Naive B cell (primary cell): ENCODE measurements around the gene IRF4. TPM values are rescaled to one million over a fixed set of nuclear protein-coding genes. Genes with fewer than 3 reads are reported as not detected.

Experiments
- ATAC-seq, 2 donors: fragments of 150-1000 bp; cut with Tn5 transposase; 2 replicates each; pipeline ENCODE4 v1.10.0; 2021; ENCODE audit warnings: low read depth in 2 of 2, mild to moderate bottlenecking in 2 of 2, moderate library complexity in 2 of 2
- DNase-seq: peaks from one replicate; pipeline ENCODE4 v3.0.0; 2022
- H3K27ac Mint-ChIP-seq, 6 donors: one replicate each; pipeline ENCODE4 v1.8.0; 2020 to 2022; ENCODE audit warnings: mild to moderate bottlenecking in 6 of 6, mixed read lengths in 6 of 6, moderate library complexity in 5 of 6, inconsistent platforms in 2 of 6
- H3K27me3 Mint-ChIP-seq, 3 donors: one replicate each; pipeline ENCODE4 v1.8.0; 2021 to 2022; ENCODE audit warnings: mixed read lengths in 3 of 3, mild to moderate bottlenecking in 1 of 3
- H3K36me3 Mint-ChIP-seq, 2 donors: one replicate each; pipeline ENCODE4 v1.8.0; 2020 to 2022; ENCODE audit warnings: mixed read lengths in 2 of 2, inconsistent platforms in 1 of 2, mild to moderate bottlenecking in 1 of 2
- H3K4me1 Mint-ChIP-seq, 3 donors: one replicate each; pipeline ENCODE4 v1.8.0; 2020 to 2022; ENCODE audit warnings: mixed read lengths in 3 of 3, inconsistent platforms in 1 of 3, mild to moderate bottlenecking in 1 of 3, moderate library complexity in 1 of 3
- H3K4me3 Mint-ChIP-seq, 8 donors: one replicate each; pipeline ENCODE4 v1.8.0; 2020 to 2022; ENCODE audit warnings: mild to moderate bottlenecking in 8 of 8, mixed read lengths in 8 of 8, moderate library complexity in 8 of 8, inconsistent platforms in 2 of 8
- H3K9me3 Mint-ChIP-seq, 7 donors: one replicate each; pipeline ENCODE4 v1.8.0; 2020 to 2022; ENCODE audit warnings: mixed read lengths in 7 of 7, mild to moderate bottlenecking in 5 of 7, inconsistent platforms in 2 of 7, moderate library complexity in 1 of 7
- polyA plus RNA-seq, 6 donors: library from polyadenylated mRNA; unstranded; fragments of 300-500 nt; fragmentation: Illumina TruSeq; gene quantifications; one replicate each; pipeline ENCODE4 v1.2.3, GENCODE V29; 2021; ENCODE audit warnings: low read depth in 6 of 6

The IRF4 gene
- 10 to 100 TPM; 20.8 to 45.7 (median 34.9) TPM for polyA plus RNA-seq

GRCh38 chr6:391559-392440 lies at the start of gene IRF4:
TSS of gene IRF4 (plus strand) at chr6:391752. CDS start at chr6:393153, 1,401 bp downstream.
- peaks cover 0 to 2% (median 0%) of the 10 kb centered on the region in 7 donors for H3K9me3 Mint-ChIP-seq
- DNase-seq: peak; percentile 78
- peaks cover 4 to 5% (median 5%) of the 10 kb centered on the region in 3 donors for H3K27me3 Mint-ChIP-seq
- H3K4me3 Mint-ChIP-seq: peak within 1 kb of the TSS; percentile 89 to 100 (median 98)
- H3K27ac Mint-ChIP-seq: peak within 1 kb of the TSS; percentile 98 to 99 (median 98)
- ATAC-seq: peak; percentile 71 to 75
- peaks cover 12 to 21% of the 10 kb centered on the region in 2 donors for H3K36me3 Mint-ChIP-seq
- peaks cover 37 to 44% (median 39%) of the 10 kb centered on the region in 3 donors for H3K4me1 Mint-ChIP-seq

GRCh38 chr6:341914-342831 lies 49.4 kb upstream of the IRF4 start:
- ATAC-seq (no peak), DNase-seq (no peak)
- H3K4me1 Mint-ChIP-seq: peaks cover 56 to 97% (median 72%) of the 10 kb centered on the region in 3 donors
- H3K27ac Mint-ChIP-seq: peak overlapping the region in 3 of 6 donors; percentile 59 to 97 (median 85)
- H3K4me3 Mint-ChIP-seq: peak overlapping the region in 3 of 8 donors; percentile 83 to 88 (median 85)
- H3K9me3 Mint-ChIP-seq: peaks cover 0 to 6% (median 0%) of the 10 kb centered on the region in 7 donors
- no peaks in the 10 kb centered on the region for H3K27me3 Mint-ChIP-seq
- peaks cover 10 to 14% of the 10 kb centered on the region in 2 donors for H3K36me3 Mint-ChIP-seq

GRCh38 chr6:342832-343179 lies 48.7 kb upstream of the IRF4 start:
- peaks cover 0 to 6% (median 0%) of the 10 kb centered on the region in 7 donors for H3K9me3 Mint-ChIP-seq
- H3K4me1 Mint-ChIP-seq: peaks cover 58 to 97% (median 72%) of the 10 kb centered on the region in 3 donors
- no peak overlapping the region for H3K4me3 Mint-ChIP-seq
- H3K27ac Mint-ChIP-seq: no peak overlapping the region
- ATAC-seq (no peak), DNase-seq (no peak)
- peaks cover 17% of the 10 kb centered on the region in 2 donors for H3K36me3 Mint-ChIP-seq
- no peaks in the 10 kb centered on the region for H3K27me3 Mint-ChIP-seq

GRCh38 chr6:343226-343935 lies 48.2 kb upstream of the IRF4 start:
- H3K4me3 Mint-ChIP-seq: peak overlapping the region in 2 of 8 donors; percentile 22 to 39
- DNase-seq: no peak
- H3K9me3 Mint-ChIP-seq: peaks cover 0 to 6% (median 0%) of the 10 kb centered on the region in 7 donors
- H3K27me3 Mint-ChIP-seq: no peaks in the 10 kb centered on the region
- H3K4me1 Mint-ChIP-seq: peaks cover 59 to 97% (median 73%) of the 10 kb centered on the region in 3 donors
- ATAC-seq: no peak
- H3K27ac Mint-ChIP-seq: peak overlapping the region in 2 of 6 donors; percentile 63 to 91
- H3K36me3 Mint-ChIP-seq: peaks cover 18 to 22% of the 10 kb centered on the region in 2 donors

GRCh38 chr6:343960-344815 lies 47.4 kb upstream of the IRF4 start:
- Mint-ChIP-seq H3K36me3 (peaks cover 24 to 30% of the 10 kb centered on the region in 2 donors), H3K9me3 (peaks cover 0 to 6% (median 0%) of the 10 kb centered on the region in 7 donors), H3K4me3 (peak overlapping the region in 2 of 8 donors; percentile 27 to 39), H3K4me1 (peaks cover 61 to 96% (median 74%) of the 10 kb centered on the region in 3 donors), H3K27me3 (no peaks in the 10 kb centered on the region), H3K27ac (peak overlapping the region in 3 of 6 donors; percentile 24 to 91 (median 63))
- no peak for DNase-seq
- ATAC-seq: no peak

- ATAC-seq: no peak
- H3K27ac Mint-ChIP-seq: peak overlapping the region in 2 of 6 donors; percentile 24 to 91
- H3K4me1 Mint-ChIP-seq: peaks cover 60 to 96% (median 74%) of the 10 kb centered on the region in 3 donors
- no peak overlapping the region for H3K4me3 Mint-ChIP-seq
- DNase-seq: no peak
- no peaks in the 10 kb centered on the region for H3K27me3 Mint-ChIP-seq
- peaks cover 0 to 6% (median 0%) of the 10 kb centered on the region in 7 donors for H3K9me3 Mint-ChIP-seq
- H3K36me3 Mint-ChIP-seq: peaks cover 30 to 37% of the 10 kb centered on the region in 2 donors
Measured at GRCh38 chr6:344816-345340, 46.7 kb upstream of the IRF4 start.

GRCh38 chr6:345747-346385 lies 45.7 kb upstream of the IRF4 start:
- peaks cover 0 to 6% (median 0%) of the 10 kb centered on the region in 7 donors for H3K9me3 Mint-ChIP-seq
- peak overlapping the region in 1 of 8 donors; percentile 44 for H3K4me3 Mint-ChIP-seq
- no peaks in the 10 kb centered on the region for H3K27me3 Mint-ChIP-seq
- no peak for ATAC-seq
- H3K4me1 Mint-ChIP-seq: peaks cover 56 to 92% (median 68%) of the 10 kb centered on the region in 3 donors
- peak overlapping the region in 1 of 6 donors; percentile 50 for H3K27ac Mint-ChIP-seq
- no peak for DNase-seq
- H3K36me3 Mint-ChIP-seq: peaks cover 40 to 44% of the 10 kb centered on the region in 2 donors

- Mint-ChIP-seq H3K27ac (peak overlapping the region in 4 of 6 donors; percentile 70 to 88 (median 78)), H3K27me3 (no peaks in the 10 kb centered on the region), H3K4me1 (peaks cover 50 to 90% (median 62%) of the 10 kb centered on the region in 3 donors), H3K9me3 (peaks cover 0 to 6% (median 0%) of the 10 kb centered on the region in 7 donors), H3K4me3 (peak overlapping the region in 6 of 8 donors; percentile 57 to 74 (median 68)), H3K36me3 (peaks cover 44 to 45% of the 10 kb centered on the region in 2 donors)
- no peak for ATAC-seq
- no peak for DNase-seq
Measured at GRCh38 chr6:346386-347030, 45.0 kb upstream of the IRF4 start.

GRCh38 chr6:347232-347631 lies 44.3 kb upstream of the IRF4 start:
- Mint-ChIP-seq H3K4me1 (peaks cover 45 to 90% (median 56%) of the 10 kb centered on the region in 3 donors), H3K4me3 (peak overlapping the region in 6 of 8 donors; percentile 57 to 74 (median 68)), H3K36me3 (peaks cover 44 to 50% of the 10 kb centered on the region in 2 donors), H3K27ac (peak overlapping the region; percentile 70 to 88 (median 78)), H3K27me3 (no peaks in the 10 kb centered on the region), H3K9me3 (peaks cover 0 to 6% (median 0%) of the 10 kb centered on the region in 7 donors)
- ATAC-seq (peak; percentile 95 to 99), DNase-seq (peak; percentile 55)

GRCh38 chr6:347951-348859 lies 43.3 kb upstream of the IRF4 start:
- DNase-seq: no peak
- peaks cover 0 to 6% (median 0%) of the 10 kb centered on the region in 7 donors for H3K9me3 Mint-ChIP-seq
- H3K4me3 Mint-ChIP-seq: peak overlapping the region in 2 of 8 donors; percentile 6 to 63
- peaks cover 48 to 87% (median 54%) of the 10 kb centered on the region in 3 donors for H3K4me1 Mint-ChIP-seq
- H3K36me3 Mint-ChIP-seq: peaks cover 44 to 50% of the 10 kb centered on the region in 2 donors
- H3K27me3 Mint-ChIP-seq: no peaks in the 10 kb centered on the region
- peak overlapping the region in 3 of 6 donors; percentile 70 to 86 (median 75) for H3K27ac Mint-ChIP-seq
- ATAC-seq: no peak
